Natural killer cell (primary cell): Measurements from ENCODE around the gene ROR1. TPM values are rescaled to one million over a fixed set of nuclear protein-coding genes. Genes with fewer than 3 reads are reported as not detected.

Experiments
- ATAC-seq, 3 donors: fragments of 150-1000 bp in 2 of 3; fragments of 200-7000 bp in 1 of 3; cut with Tn5 transposase; 1 replicate in 1 of 3; 2 replicates in 2 of 3; pipeline ENCODE4 v1.10.0; 2021; ENCODE audit warnings: mild to moderate bottlenecking in 2 of 3, moderate library complexity in 2 of 3
- DNase-seq, 2 donors: peaks; one replicate each; pipeline versions ENCODE4 v3.0.0 to v3.0.0-alpha.2; 2013 to 2021; ENCODE audit warnings: mixed read lengths in 1 of 2
- H3K27ac ChIP-seq: one replicate; pipeline ENCODE4 v1.5.1; 2013; ENCODE audit warnings: mild to moderate bottlenecking, low read length
- H3K27me3 ChIP-seq: one replicate; pipeline ENCODE4 v1.6.1; 2013; ENCODE audit warnings: low read length; ENCODE audit not compliant: control insufficient read depth, insufficient read depth
- H3K36me3 ChIP-seq: one replicate; pipeline ENCODE4 v1.6.1; 2013; ENCODE audit warnings: low read length; ENCODE audit not compliant: control insufficient read depth, insufficient read depth
- H3K4me1 ChIP-seq: one replicate; pipeline ENCODE4 v1.6.1; 2013; ENCODE audit warnings: low read length; ENCODE audit not compliant: control insufficient read depth, insufficient read depth
- H3K4me3 ChIP-seq: one replicate; pipeline ENCODE4 v1.5.1; 2013; ENCODE audit warnings: low read length
- H3K9me3 ChIP-seq: one replicate; pipeline ENCODE4 v1.6.1; 2013; ENCODE audit warnings: low read length; ENCODE audit not compliant: control insufficient read depth, insufficient read depth
- H3K27ac Mint-ChIP-seq, 2 donors: one replicate each; pipeline ENCODE4 v1.8.0; 2022; ENCODE audit warnings: mild to moderate bottlenecking in 2 of 2, mixed read lengths in 2 of 2, moderate library complexity in 1 of 2
- H3K27me3 Mint-ChIP-seq, 2 donors: one replicate each; pipeline ENCODE4 v1.8.0; 2022; ENCODE audit warnings: low read depth in 2 of 2, mixed read lengths in 2 of 2
- H3K36me3 Mint-ChIP-seq: one replicate; pipeline ENCODE4 v1.8.0; 2022; ENCODE audit warnings: mixed read lengths
- H3K4me1 Mint-ChIP-seq, 2 donors: one replicate each; pipeline ENCODE4 v1.8.0; 2022; ENCODE audit warnings: mixed read lengths in 2 of 2
- H3K4me3 Mint-ChIP-seq: one replicate; pipeline ENCODE4 v1.8.0; 2022; ENCODE audit warnings: mild to moderate bottlenecking, moderate library complexity, mixed read lengths
- H3K9me3 Mint-ChIP-seq, 2 donors: one replicate each; pipeline ENCODE4 v1.8.0; 2022; ENCODE audit warnings: mixed read lengths in 2 of 2
- CTCF ChIP-seq: fragments of 200-600 bp; IDR thresholded peaks from one replicate; pipeline ENCODE4 v1.8.0; 2022; ENCODE audit warnings: antibody characterized with exemption
- WGBS: methylation state at CpG from one replicate; pipeline ENCODE4 v1.1.7; 2013; ENCODE audit warnings: missing lambda C conversion rate; ENCODE audit not compliant: insufficient coverage; 5-methylcytosine and 5-hydroxymethylcytosine counted together
- intact Hi-C: fragments of 100-400 bp; cut with micrococcal nuclease; formaldehyde crosslinking; loops from one replicate; pipeline ENCODE4 v1.14.2; 2022
- total RNA-seq, 4 donors: library from RNA; stranded (reverse); fragments of 120-200 nt in 1 of 4; gene quantifications; one replicate each; pipeline versions ENCODE4 v1.2.3 to v1.2.4, GENCODE V29; 2013 to 2022

The ROR1 gene
- total RNA-seq, 3 donors from 2014 or later (not counting 1 experiment from before 2014, with no cell fraction given), result 0.05 to 0.35 (median 0.27) TPM

DNA sequence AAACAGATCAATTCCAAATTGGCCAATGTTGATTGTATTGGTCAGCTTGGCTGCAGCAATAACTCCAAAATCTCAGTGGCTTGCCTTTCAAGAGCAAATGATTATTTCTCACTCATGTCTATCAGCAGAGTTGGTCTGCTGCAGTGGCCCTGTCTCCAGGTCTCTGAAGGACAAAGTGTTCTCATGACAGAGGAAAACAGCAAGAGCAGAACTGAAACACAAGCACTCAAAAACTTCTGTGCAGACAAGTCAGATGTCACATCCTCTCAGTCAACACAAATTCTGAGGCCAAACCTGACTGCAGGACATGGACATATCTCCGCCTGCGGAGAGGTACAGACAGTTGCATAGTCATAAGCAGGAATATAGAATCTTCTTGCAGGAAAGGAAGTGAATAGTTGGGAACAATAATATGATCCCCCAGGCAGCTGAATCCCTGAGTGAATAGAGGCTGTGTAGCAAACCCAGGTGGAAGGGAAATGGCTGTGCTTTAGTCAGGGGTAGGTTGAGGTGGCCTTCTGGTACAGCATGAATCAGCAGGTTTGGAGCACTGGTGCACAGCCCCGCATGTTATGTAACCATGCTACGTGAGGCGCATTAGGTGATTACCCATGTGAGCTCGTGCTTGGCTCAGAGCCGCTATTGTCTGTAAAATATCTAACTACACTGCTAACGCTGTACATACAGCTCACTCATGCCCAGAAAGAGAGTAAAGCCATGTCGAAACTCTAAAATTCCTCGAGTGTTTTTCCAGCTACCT is 412.5 kb downstream of the ROR1 start:
- no peaks in the 10 kb centered on the region for H3K9me3 Mint-ChIP-seq
- Histone ChIP-seq H3K27me3 (no peaks in the 10 kb centered on the region), H3K9me3 (no peaks in the 10 kb centered on the region), H3K4me3 (no peak overlapping the region), H3K27ac (no peak overlapping the region), H3K36me3 (no peaks in the 10 kb centered on the region), H3K4me1 (no peaks in the 10 kb centered on the region)
- no peaks in the 10 kb centered on the region for H3K4me1 Mint-ChIP-seq
- ATAC-seq, result no peak
- 89% methylated on average over 10 of the region's 10 CpGs for WGBS
- intact Hi-C loops, result no loop called here
- H3K36me3 Mint-ChIP-seq, result no peaks in the 10 kb centered on the region
- no peak for DNase-seq
- no peak overlapping the region for H3K4me3 Mint-ChIP-seq
- no peak overlapping the region for H3K27ac Mint-ChIP-seq
- no peak for TF ChIP-seq CTCF
- peaks cover 0 to 7% of the 10 kb centered on the region in 2 donors for H3K27me3 Mint-ChIP-seq

DNA sequence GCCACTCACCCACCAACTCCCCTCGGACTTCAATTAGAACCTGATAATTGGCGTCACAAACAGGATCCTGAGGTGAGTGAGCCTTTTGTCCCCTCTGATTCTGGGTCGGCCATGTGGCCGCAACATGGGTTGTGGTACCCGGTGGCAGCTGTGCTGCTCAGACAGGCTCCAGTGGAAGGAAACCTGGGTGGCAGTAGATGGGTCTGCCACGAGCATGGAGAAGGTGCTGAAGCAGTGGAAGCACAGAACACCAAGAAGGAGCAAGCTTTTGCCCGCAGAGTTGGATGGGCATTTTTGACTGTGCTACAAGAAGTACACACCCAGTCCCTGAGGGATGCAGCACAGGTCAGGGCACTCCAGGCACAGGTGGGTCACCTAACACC is 413.1 kb downstream of the ROR1 start:
- H3K9me3 ChIP-seq, result no peaks in the 10 kb centered on the region
- no peaks in the 10 kb centered on the region for H3K9me3 Mint-ChIP-seq
- no peak for TF ChIP-seq CTCF
- no peaks in the 10 kb centered on the region for H3K27me3 ChIP-seq
- no peaks in the 10 kb centered on the region for H3K36me3 ChIP-seq
- peaks cover 0 to 7% of the 10 kb centered on the region in 2 donors for H3K27me3 Mint-ChIP-seq
- DNase-seq (no peak), ATAC-seq (no peak)
- intact Hi-C loops, result no loop called here
- H3K4me1 Mint-ChIP-seq, result no peaks in the 10 kb centered on the region
- no peak overlapping the region for H3K4me3 Mint-ChIP-seq
- H3K4me3 ChIP-seq, result no peak overlapping the region
- no peaks in the 10 kb centered on the region for H3K36me3 Mint-ChIP-seq
- no peak overlapping the region for H3K27ac Mint-ChIP-seq
- no peaks in the 10 kb centered on the region for H3K4me1 ChIP-seq
- 87% methylated on average over 7 of the region's 7 CpGs for WGBS
- no peak overlapping the region for H3K27ac ChIP-seq

DNA sequence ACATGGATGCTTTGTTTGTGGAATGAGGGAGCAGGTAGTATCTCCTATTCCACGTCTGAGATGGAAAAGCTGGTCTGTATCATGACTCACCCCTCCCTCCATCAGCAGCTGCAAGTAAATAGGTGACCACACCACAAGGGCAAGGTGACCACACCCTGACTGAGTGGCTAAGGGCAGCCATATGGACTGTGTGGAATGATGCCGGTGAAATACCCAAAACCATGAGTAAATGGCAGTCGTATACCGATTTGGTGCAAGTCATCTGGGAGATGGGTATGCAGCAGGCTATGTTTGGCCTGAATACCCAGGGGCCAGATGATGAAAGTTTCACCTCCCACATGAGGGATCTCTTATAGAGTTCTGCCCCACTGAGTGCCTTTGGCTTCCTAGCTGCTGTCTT is 413.8 kb downstream of the ROR1 start:
- no peak for DNase-seq
- H3K4me3 Mint-ChIP-seq, result no peak overlapping the region

More for the DNA sequence above, 413.8 kb downstream of the ROR1 start:
- no peak for ATAC-seq
- no peak for TF ChIP-seq CTCF
- WGBS, result 94% methylated on average over 3 of the region's 4 CpGs
- Mint-ChIP-seq H3K36me3 (no peaks in the 10 kb centered on the region), H3K9me3 (no peaks in the 10 kb centered on the region), H3K4me1 (no peaks in the 10 kb centered on the region), H3K27ac (no peak overlapping the region), H3K27me3 (peaks cover 0 to 2% of the 10 kb centered on the region in 2 donors)
- H3K4me3 ChIP-seq, result no peak overlapping the region
- intact Hi-C loops, result no loop called here
- H3K27ac ChIP-seq, result no peak overlapping the region
- no peaks in the 10 kb centered on the region for H3K36me3 ChIP-seq
- no peaks in the 10 kb centered on the region for H3K27me3 ChIP-seq
- H3K9me3 ChIP-seq, result no peaks in the 10 kb centered on the region
- H3K4me1 ChIP-seq, result no peaks in the 10 kb centered on the region
